Forelimb muscle (tissue), 1 donor: ENCODE results near the gene DYNC1H1. TPM values are rescaled to one million over a fixed set of nuclear protein-coding genes. Genes with fewer than 3 reads are reported as not detected.

ENCODE experiments used
- DNase-seq: peaks from one replicate; pipeline ENCODE4 v3.0.0-alpha.2; 2013; ENCODE audit warnings: low read depth
- polyA plus RNA-seq: library from polyadenylated mRNA; unstranded; fragments of 120-200 nt; gene quantifications from one replicate; pipeline ENCODE4 v1.2.1, GENCODE V29; 2013; ENCODE audit not compliant: insufficient read length

The DYNC1H1 gene
- polyA plus RNA-seq, 1 donor = 229 TPM

DNA sequence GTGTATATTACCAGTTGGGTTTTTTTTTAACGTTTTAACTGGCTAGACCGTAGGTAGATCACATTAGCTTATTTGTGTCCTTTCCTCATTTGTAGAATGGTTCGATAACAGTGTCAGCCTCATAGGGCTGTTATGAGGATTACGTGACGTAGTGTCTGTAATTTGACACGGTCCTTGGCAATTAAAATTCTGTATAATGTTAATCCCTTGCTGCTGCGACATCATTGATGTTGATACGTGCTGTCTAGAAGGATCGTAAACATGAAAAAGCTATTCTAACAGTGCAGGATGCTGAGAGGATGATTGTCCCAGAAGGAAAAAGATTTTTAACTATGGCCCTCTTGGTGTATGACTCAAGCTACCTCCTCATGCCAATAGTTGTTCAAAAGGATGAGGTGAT, 71.5 kb downstream of the DYNC1H1 start:
- DNase-seq = no peak

GRCh38 chr14:102037686-102038085, 73.3 kb downstream of the DYNC1H1 start:
- DNase-seq = no peak

DNA sequence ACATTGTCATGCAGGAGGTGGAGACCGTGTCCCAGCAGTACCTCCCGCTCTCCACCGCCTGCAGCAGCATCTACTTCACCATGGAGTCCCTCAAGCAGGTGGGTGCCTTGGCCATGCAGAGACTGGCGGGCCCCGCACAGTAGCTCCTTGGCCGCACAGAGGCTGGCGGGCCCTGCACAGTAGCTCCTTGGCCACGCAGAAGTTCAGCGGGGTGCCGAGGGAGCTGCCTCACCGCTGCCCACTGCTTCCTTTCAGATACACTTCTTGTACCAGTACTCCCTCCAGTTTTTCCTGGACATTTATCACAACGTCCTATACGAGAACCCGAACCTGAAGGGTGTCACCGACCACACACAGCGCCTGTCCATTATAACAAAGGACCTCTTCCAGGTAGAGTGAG, 74.8 kb downstream of the DYNC1H1 start:
- DNase-seq = no peak

GRCh38 chr14:102040153-102040552, 75.8 kb downstream of the DYNC1H1 start:
- DNase-seq = no peak

GRCh38 chr14:102042699-102043098, 78.3 kb downstream of the DYNC1H1 start:
- no peak for DNase-seq

DNA sequence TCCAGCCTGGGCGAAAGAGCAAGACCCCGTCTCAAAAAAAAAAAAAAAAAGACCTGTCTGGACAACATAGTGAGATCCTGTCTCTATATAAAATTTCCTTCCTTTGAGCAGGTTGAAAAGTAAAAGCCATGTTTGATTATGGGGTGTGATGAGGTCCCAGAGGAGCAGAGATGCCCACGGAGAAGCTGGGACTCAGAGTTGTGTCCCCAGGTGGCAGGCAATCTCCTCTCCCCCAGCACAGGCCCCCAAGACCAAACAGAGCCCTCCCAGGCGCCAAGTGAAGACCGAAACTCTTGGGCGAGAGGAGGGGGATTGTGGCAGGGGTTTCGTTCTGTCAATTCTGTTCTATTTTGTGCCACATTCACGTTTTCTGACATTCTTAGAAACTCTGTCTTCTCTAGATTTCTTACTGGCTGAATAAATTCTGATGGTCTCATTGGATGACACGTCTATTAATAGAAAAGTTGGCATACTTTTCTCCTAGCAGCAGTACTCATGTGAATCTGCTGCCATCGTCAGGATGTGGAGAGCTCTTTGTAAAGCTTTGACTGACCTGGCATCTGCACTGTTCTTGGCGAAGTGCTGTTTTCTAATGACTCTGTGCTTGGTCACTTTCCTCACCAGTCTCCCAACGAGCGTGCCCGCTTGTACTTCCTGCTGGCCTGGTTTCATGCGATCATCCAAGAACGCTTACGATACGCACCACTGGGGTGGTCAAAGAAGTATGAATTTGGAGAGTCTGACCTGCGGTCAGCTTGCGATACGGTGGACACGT, 79.1 kb downstream of the DYNC1H1 start:
- no peak for DNase-seq

- DNase-seq = no peak
These were observed 80.2 kb downstream of the DYNC1H1 start for GRCh38 chr14:102044566-102044965.

- peak; percentile 31 for DNase-seq
These were observed 82.2 kb downstream of the DYNC1H1 start for GRCh38 chr14:102046337-102047278.

- DNase-seq = no peak
These were observed 83.6 kb downstream of the DYNC1H1 start for GRCh38 chr14:102047808-102048540.

DNA sequence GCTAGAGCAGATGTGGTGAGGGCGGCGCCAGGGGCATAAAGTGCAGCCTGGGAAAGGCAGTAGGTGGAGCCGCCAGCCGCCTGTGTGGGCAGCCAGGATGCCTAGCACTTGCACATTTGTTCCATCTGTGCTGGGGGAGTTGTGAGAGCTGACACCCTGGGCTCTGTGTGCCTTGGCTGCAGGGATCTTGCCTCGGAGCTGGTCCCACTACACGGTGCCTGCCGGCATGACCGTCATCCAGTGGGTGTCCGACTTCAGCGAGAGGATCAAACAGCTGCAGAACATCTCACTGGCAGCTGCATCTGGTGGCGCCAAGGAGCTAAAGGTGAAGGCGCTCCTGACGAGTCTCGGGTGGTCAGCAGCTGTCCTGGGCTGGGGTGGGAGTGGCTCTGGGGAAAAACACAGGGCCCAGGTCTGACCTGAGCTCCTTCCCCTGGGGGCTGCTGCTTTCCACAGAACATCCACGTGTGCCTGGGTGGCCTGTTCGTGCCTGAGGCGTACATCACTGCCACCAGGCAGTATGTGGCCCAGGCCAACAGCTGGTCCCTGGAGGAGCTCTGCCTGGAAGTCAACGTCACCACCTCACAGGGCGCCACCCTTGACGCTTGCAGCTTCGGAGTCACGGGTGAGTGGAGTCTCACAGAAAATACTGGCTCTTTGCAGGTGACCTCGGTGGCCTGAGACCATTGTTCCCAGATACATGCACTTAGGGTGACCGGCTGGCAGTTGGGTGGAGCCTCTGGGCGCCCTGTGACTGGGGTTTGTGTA, 85.1 kb downstream of the DYNC1H1 start:
- DNase-seq = no peak

GRCh38 chr14:102050026-102050405, 85.6 kb downstream of the DYNC1H1 start:
- DNase-seq = no peak

DNA sequence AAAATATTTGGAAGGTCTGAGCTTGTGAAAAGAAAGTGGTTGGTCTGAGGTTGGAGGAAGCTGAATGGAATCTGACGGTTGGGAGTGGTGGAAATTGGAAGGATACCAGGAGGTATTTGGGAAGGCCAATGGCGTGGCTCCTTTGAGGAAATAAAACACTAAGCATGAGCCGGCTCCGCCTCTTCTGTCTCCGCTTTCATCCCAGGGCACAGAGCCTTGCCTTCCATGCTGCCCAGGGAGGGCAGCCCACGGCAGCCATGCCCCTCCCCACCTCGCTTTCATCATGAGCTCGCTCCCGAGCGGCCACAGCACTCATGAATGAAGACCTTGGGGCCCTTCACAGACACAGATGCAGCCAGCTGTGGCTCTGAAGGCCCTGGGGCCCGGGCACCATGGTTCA, 86.3 kb downstream of the DYNC1H1 start:
- no peak for DNase-seq

DNA sequence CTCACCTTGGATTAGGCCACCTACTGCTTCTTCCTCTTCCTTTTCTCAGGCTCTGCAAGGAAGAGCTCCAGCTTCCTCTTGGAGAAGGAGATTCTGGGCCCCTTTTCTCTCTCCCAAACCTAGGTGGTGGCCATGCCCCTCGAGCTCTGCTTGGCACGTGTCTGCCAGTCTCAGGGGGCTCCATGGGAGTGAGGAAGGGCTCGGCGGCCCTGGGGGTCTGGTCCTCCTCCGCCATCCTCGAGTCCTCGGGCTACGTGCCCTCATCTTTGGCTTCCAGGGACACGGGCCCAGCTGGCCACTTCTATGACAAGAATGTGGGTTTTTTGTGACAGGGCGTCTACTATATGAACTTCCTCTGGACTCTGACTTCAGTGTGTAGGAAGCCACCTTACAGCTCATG, 88.1 kb downstream of the DYNC1H1 start:
- no peak for DNase-seq

- DNase-seq = no peak
These were observed 91.0 kb downstream of the DYNC1H1 start for GRCh38 chr14:102055181-102055901.

GRCh38 chr14:102056694-102057442, 92.5 kb downstream of the DYNC1H1 start:
- no peak for DNase-seq

DNA sequence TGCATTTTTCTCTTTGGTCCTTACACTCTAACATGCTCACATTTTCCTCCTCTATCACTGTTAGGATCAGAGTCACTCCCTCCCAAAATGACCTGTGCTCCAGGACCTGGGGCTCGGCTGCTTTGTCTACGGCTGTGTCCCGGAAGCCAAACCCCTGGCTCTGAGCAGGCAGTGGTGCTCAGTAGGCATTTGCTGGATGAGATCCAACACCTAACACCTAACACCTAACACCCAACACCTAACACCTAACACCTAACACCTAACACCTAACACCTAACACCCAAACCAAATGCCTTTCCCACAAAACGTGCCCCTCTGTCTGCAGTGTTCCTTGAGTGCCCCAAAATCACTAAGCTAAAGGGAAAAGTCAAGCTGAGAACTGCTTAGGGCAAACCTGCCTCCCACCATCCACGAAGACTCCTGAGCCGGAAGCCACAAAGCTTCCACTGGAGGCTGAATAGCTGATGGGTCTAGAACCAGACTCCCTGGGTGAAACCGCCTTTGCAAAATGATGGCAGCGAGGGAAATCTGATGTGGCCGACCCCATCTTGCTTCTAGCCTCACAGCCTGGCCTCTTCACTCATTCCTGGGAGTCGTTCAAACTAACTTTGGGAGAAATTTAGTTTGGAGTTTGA, 93.2 kb downstream of the DYNC1H1 start:
- no peak for DNase-seq

- DNase-seq = no peak
These were observed 93.8 kb downstream of the DYNC1H1 start for GRCh38 chr14:102058146-102058545.

DNA sequence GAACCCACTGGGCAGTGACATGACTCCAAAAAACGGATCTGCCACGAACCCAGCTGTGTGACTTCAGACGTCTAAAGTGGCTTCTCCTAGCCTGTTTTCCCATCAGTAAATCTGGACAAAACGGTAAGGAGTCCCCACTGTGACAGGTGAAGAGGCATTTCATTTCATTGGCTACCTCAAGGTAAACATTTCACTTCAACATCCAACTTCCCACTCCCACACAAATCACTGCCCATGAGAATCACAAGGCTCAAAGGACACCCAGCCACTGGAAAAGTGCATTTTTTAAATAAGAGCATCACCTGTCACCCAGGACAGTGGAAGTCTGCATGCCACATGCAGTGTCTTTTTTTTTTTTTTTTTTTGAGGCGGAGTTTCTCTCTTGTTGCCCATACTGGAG, 94.6 kb downstream of the DYNC1H1 start:
- no peak for DNase-seq

DNA sequence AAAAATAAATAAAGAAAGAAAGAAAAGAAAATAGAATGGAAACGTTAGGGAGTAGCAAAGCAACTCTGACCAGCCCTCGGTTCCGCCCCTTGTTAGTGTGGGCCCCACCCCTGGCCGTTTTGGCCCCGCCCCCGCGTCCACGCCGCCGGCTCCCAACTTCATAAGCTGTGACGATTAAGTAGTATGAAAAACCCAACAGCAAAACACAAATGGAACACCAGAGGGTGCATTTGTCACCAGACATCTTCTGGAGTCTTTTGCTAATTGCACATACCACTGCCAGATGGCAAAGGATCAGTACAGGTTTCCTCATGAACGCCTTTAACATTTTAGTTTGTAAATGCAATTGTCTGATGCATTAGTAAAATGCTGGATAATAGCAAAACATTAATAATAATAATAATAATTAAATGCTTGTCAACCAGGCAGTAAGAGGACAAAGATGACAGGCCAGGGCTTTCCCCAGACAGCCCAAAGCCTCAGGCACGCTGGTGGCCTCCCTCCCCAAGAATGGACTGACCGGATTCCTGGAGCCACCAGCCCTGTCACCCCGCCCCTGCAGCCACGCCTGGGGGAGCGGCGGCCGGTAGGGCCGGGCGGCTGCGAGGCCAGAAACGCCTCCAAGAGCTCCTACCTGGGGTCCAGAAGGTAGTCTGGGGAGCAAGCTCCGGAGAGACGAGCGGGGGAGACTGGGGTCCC, 98.9 kb downstream of the DYNC1H1 start:
- DNase-seq = peak; percentile 40
